Cardiac muscle cell (in vitro differentiated cells and primary cell): ENCODE data around the gene SEZ6L2. TPM values are rescaled to one million over a fixed set of nuclear protein-coding genes. Genes with fewer than 3 reads are reported as not detected.

Source experiments
- DNase-seq, 2 donors: peaks; one replicate each; pipeline versions ENCODE4 v3.0.0 to v3.0.0-alpha.2; 2010 to 2017; ENCODE audit warnings: low read depth in 1 of 2, low spot score in 1 of 2
- H3K27ac ChIP-seq: fragments of 200-600 bp; sonication (generic); 2 replicates; pipeline ENCODE4 v1.5.1; 2016
- H3K27me3 ChIP-seq: fragments of 200-600 bp; sonication (generic); 2 replicates; pipeline ENCODE4 v1.6.0; 2016; ENCODE audit warnings: control low read depth
- H3K36me3 ChIP-seq: fragments of 200-600 bp; sonication (generic); 2 replicates; pipeline ENCODE4 v1.5.1; 2016; ENCODE audit warnings: control low read depth
- H3K4me1 ChIP-seq: fragments of 200-600 bp; sonication (generic); 2 replicates; pipeline ENCODE4 v1.8.1; 2017; ENCODE audit warnings: low read depth, mild to moderate bottlenecking, mixed run types
- H3K4me3 ChIP-seq: fragments of 200-600 bp; sonication (generic); 2 replicates; pipeline ENCODE4 v1.5.1; 2016; ENCODE audit warnings: mild to moderate bottlenecking
- H3K9me3 ChIP-seq: fragments of 200-600 bp; sonication (generic); 2 replicates; pipeline ENCODE4 v1.5.1; 2017; ENCODE audit warnings: low read depth, mild to moderate bottlenecking, control low read depth
- polyA plus RNA-seq: library from polyadenylated mRNA; unstranded; fragments of >200 nt; fragmentation: Nextera tagmentation; extraction: Ambion mirVana; gene quantifications from 2 replicates; pipeline ENCODE4 v1.2.1, GENCODE V29; 2016
- total RNA-seq: library from RNA; depleted of rRNA; stranded (reverse); fragments of >200 nt; gene quantifications from 2 replicates; pipeline ENCODE4 v1.2.3, GENCODE V29; 2016
- TF ChIP-seq, protein P1 (sequence below): IDR thresholded peaks from 2 replicates; pipeline ENCODE4 v1.5.1; 2012; ENCODE audit warnings: low read depth, mild to moderate bottlenecking, low read length

Gene SEZ6L2
- total and polyA plus RNA-seq, 2 experiments from 2014 or later = 5.8 to 21.1 TPM

DNA sequence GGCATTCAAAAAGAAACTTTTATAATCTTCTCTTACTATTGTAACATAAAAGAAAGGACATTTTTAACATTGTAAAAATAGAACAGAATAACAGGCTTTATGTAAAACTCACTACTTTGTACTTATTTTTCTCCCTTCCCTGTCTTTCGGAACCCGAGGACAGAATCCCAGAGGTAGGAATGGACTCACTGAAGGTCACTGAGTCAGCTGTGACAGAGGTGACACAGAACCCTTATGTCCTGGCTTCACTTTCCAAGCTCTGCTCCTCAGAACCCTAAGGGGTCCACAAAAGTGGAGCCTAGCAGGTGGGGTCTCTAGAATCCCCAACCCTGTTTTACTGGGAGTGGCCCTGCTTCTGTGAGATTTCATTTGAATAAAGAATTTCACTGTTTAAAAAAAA is 23.0 kb upstream of the SEZ6L2 start:
- Histone ChIP-seq H3K36me3 (peaks cover 8% of the 10 kb centered on the region), H3K27me3 (no peaks in the 10 kb centered on the region), H3K4me1 (peaks cover 13% of the 10 kb centered on the region), H3K27ac (no peak overlapping the region), H3K9me3 (no peaks in the 10 kb centered on the region), H3K4me3 (no peak overlapping the region)
- no peak for DNase-seq
- TF ChIP-seq, protein P1, sequence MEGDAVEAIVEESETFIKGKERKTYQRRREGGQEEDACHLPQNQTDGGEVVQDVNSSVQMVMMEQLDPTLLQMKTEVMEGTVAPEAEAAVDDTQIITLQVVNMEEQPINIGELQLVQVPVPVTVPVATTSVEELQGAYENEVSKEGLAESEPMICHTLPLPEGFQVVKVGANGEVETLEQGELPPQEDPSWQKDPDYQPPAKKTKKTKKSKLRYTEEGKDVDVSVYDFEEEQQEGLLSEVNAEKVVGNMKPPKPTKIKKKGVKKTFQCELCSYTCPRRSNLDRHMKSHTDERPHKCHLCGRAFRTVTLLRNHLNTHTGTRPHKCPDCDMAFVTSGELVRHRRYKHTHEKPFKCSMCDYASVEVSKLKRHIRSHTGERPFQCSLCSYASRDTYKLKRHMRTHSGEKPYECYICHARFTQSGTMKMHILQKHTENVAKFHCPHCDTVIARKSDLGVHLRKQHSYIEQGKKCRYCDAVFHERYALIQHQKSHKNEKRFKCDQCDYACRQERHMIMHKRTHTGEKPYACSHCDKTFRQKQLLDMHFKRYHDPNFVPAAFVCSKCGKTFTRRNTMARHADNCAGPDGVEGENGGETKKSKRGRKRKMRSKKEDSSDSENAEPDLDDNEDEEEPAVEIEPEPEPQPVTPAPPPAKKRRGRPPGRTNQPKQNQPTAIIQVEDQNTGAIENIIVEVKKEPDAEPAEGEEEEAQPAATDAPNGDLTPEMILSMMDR = no peak

DNA sequence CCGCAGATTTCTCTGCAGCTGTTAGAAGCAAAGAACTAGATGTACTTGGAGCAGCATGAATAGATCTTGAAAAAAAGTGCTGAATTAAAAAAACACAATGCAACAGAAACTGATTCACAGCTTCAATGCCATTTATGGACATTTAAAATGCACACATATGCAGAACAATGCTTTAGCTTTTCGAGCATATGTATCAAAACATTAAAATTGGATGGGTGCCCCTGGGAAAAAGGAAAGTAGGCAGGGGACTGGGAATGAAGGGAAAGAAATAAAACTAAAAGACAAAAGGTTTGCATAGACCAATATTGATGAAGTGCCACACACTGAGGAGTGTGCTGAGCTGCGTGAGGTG is 21.7 kb upstream of the SEZ6L2 start:
- Histone ChIP-seq H3K4me1 (peaks cover 5% of the 10 kb centered on the region), H3K27ac (no peak overlapping the region), H3K27me3 (no peaks in the 10 kb centered on the region), H3K9me3 (no peaks in the 10 kb centered on the region), H3K36me3 (peaks cover 8% of the 10 kb centered on the region), H3K4me3 (no peak overlapping the region)
- TF ChIP-seq, protein P1 = no peak
- DNase-seq = no peak

DNA sequence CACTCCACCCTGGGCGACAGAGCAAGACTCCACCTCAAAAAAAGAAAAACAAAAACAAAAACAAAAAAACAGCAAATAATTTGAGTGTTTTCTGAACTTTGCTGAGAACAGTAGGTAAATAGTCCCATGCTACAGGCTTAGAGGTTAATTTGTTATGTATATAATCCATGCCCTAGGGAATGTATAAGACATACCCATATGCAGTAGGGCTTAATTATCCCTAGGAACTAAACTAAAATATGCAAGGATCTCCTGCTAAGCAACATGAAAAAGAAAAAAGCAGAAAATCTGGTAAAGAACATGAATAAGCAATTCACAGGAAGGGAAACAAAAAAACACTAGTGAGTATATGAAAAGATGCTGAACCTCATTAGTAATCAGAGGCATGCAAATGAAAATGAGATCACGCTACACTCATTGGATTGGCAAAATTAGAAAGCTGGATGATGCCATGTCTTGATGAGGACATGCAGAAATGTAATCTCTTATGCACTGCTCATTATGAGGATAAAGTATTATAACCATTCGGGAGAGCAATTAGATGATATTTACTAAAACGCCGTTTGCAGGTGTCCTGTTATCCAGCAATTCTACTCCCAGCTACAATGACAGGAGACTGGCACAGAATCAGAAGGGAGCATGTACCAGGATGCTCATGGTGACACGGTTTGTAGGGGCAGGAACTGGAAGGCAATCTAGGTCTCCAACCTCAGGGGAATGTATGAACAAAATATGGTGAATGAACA is 21.1 kb upstream of the SEZ6L2 start:
- H3K36me3 ChIP-seq = peaks cover 8% of the 10 kb centered on the region
- no peak for DNase-seq
- TF ChIP-seq, protein P1 = no peak
- no peak overlapping the region for H3K4me3 ChIP-seq
- peaks cover 5% of the 10 kb centered on the region for H3K4me1 ChIP-seq
- no peaks in the 10 kb centered on the region for H3K27me3 ChIP-seq
- H3K9me3 ChIP-seq = no peaks in the 10 kb centered on the region
- H3K27ac ChIP-seq = no peak overlapping the region

DNA sequence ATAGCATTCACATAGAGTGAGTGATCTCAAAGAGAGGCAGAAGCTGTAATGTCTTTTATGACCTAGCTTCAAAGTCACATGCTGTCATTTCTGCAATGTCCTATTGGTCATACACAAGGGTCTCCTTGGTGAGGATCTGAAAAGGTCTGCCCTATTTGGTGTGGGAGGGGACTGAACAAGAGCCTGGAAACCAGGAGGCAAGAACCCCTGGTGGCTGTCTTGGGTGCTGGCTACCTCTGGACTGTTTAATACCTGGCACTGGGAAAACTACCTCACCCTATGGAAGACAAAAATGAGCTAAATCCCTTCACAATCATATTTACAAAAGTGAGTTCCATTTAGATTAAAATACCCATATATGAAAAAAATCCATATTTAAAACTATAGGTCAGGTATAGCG is 17.6 kb upstream of the SEZ6L2 start:
- H3K9me3 ChIP-seq = no peaks in the 10 kb centered on the region
- no peak overlapping the region for H3K27ac ChIP-seq
- H3K4me1 ChIP-seq = no peaks in the 10 kb centered on the region
- peaks cover 8% of the 10 kb centered on the region for H3K36me3 ChIP-seq
- TF ChIP-seq, protein P1 = no peak
- no peak for DNase-seq
- H3K27me3 ChIP-seq = no peaks in the 10 kb centered on the region
- no peak overlapping the region for H3K4me3 ChIP-seq

DNA sequence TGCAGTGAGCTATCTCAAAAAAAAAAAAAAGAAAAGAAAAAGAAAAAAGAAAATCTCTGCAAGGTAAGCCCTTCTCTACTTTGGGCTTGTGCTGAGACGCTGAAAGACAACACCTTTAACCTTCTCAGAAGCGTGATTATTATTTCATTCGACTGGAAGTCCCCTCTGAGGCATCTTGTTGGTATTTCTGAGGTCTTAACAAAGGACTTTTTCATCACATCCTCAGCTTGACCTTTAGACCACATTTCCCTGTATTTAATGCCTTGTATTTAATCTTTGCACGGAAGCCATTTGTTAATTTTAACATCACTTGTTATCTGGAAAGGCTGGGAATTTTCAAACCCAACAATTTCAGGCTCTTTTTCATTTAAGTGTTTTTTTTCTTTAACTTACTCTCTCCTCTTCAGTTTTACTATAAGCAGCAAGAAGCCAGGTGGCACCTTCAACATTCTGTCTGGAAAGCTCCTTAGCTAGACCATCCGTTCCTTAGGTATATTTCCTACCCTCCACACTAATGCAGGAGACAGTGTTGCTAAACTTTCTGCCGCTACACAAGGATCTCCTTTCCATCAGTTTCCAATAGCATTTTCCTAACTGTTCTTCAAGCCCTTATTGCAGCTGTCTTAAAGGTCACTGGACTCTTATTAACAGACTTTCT is 16.4 kb upstream of the SEZ6L2 start:
- Histone ChIP-seq H3K27ac (no peak overlapping the region), H3K4me3 (no peak overlapping the region), H3K36me3 (peaks cover 8% of the 10 kb centered on the region), H3K27me3 (no peaks in the 10 kb centered on the region), H3K9me3 (no peaks in the 10 kb centered on the region), H3K4me1 (no peaks in the 10 kb centered on the region)
- DNase-seq = peak in 1 of 2 donors; percentile 57
- TF ChIP-seq, protein P1 = no peak
